ENCODE measurements around the gene C9orf43.
"Not testable (repeated sequence)": the region's sequence is repeated elsewhere in the genome, so short reads cannot be mapped to it uniquely, and the experiment has no call there.

C9orf43 gene

DNA sequence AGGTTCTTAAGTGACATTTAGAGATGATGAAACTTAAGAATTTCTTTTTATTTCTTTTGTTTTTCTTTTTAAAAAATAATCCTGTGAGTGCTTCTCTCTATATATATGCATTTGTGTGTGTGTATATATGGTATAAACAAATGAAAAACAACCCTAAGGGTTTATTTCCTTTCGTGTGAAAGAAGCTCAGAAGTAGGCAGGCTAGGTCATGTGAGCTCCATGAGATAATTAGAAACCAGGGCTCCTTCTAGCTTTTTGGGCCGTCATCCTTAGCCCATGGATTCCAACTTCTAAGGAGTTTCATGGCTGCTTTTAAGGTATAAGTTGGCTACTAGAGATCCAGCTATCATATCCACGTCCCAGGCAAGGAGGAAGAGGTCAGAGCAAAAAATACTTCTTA, 11.2 kb downstream of the C9orf43 start:
- no peak for DNase-seq

DNA sequence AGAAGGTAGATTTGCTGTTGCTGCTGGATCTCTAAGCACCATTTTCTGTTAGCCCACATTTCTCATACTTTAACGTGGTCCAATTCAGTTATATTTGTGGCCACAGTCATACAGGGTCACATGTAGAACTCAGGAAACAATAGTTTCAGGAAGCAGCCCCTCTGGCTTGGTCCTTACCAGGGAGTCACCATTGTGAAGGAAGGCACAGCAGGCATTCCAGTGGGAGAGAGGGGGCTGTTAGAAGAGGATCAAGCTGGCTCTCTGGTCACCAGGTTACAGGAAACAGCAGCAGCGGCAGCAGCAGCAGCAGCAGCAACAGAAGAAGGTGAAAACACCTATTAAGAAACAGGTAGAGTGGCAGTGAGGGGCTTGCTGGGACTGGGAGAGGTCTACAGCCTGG, 14.5 kb downstream of the C9orf43 start:
- DNase-seq = no peak

DNA sequence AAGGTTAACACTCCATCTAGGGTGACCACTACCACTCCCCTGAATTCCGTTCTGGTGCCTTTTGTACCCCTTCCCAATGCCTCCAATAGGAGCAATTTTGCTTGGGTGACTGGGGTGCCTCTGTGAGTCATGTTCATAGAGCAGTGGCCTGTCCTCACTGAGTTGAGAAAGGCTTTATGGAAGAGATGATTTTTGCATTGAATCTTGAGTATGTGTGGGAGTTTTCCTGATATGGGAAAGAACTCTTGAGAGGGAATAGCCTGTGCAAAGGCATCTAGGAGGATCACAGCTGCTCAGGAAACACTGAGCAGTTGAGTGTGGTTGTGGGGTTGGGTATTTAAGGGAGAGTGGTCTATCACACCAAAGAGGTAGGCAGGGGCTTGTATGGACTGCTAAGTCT, 16.2 kb downstream of the C9orf43 start:
- DNase-seq = no peak

DNA sequence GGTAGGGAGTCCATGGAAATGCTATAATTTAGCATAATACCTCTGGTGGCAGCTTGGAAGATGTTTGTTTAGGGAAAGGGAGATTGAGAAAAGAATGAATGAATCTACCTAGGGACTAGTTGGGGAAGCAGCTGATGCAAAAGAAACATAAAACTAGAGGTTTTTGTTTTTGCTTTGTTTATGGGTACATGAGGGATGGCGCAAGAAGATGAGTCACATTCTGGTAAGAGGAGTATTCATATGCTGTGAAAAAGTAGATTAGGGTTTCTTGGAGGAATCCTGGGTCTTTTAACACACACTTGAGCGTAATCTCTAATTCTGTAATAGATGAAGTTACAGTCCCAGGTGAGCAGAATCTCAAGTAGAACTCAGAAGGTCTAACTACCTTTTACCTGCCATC, 17.1 kb downstream of the C9orf43 start:
- no peak for DNase-seq

DNA sequence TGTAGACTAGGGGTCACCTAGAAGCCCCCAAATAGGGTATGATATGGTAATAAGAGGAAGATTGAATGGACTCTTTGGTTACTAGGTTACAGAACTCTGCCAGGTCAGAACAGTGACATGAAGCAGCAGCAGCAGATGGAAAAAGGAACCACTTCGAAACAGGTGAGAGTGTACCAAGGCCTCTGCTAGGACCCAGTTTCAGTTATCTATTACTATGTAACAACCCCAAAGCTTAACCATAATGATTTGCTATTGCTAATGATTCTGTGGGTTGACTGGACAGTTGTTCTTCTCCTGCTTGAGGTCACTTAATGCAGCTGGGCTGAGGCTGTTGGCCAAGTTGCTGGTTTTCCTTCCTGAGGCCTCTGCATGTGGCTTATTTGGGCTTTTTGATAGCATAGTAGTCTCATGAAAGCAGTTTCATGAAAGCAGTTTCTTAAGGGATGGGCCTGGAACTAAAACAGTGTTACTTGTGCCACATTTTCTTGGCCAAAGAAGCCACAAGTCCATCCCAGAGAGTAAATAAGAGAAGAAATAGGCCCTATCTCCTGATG, 17.6 kb downstream of the C9orf43 start:
- no peak for DNase-seq

DNA sequence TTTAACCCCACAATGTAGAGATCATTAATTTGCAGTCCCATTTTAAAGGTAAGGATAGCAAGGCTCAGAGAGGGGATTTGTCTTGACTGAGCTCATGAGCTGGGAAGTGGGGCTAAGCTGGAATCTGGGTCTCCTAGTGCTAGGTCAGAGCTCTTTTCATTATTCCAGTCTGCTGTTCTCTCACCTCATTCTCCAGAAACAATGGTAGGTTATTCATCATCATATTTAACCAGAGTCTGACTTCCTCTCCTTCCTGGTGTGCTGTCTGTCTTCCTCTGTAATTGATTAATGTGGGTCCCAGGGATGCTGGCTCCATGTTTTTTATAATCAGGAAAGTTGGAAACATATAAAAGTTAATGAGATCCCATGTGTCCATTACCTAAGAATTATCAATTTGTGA, 20.6 kb downstream of the C9orf43 start:
- DNase-seq = no peak

DNA sequence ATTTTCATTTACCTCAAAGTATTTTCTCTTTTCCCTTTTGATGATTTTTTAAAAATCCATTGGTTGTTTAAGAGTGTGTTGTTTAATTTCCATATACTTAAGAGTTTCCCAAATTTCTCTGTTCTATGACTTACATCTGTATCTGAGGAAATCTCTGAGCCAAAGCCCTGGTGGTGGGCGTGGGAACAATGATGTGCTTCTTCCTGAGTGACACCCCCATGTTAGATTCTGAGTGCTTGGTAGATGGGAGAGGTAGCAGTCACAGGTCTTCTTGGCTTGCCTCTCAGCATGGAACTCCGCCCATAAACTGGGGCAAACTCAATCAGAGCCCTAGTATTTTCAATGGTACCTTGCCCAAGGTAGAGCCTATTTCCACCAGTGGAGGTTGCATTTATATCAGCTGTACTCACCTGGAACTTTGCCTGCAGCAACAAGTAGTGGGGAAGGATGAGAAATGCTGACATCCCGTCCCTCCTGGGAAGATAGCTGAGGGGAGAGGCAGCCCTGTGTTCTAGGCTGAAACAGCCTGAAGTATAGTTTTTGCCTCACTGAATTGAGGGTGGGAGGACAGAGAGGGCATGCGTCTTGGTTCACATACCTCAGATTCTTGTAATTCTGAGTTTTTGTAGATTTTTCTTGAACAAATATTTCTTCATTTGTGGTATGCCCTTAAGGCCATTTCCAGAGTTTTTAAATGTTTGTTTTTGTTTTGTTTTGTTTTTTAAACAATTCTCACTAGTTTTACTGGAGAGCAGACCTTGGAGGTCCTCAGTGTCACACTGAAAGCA, 26.4 kb downstream of the C9orf43 start:
- no peak for DNase-seq

DNA sequence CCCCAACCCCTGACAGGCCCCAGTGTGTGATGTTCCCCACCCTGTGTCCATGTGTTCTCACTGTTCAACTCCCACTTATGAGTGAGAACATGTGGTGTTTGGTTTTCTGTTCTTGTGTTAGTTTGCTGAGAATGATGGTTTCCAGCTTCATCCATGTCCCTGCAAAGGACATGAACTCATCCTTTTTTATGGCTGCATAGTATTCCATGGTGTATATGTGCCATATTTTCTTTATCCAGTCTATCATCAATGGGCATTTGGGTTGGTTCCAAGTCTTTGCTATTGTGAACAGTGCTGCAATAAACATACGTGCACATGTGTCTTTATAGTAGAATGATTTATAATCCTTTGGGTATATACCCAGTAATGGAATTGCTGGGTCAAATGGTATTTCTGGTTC, 27.2 kb downstream of the C9orf43 start:
- DNase-seq = not testable (repeated sequence)

DNA sequence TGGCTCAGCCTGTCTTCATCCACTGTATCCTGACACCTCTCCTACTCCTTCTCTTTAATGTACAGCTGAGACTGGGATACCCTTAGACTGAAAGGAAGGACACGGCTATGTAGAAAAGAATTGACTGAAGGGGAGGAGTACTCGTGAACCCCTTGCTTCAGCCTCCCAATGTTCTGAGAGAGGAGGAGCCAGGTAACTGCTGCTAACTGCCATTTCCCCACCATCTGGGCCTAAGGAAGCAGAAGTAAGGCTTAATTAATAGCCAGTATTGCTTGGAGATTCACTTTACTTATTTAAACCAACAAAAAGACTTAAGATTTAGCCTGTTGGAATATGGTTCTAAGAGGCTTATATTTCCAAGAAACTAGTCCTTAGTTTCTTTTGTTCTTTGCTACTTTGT, 34.2 kb downstream of the C9orf43 start:
- DNase-seq = no peak

DNA sequence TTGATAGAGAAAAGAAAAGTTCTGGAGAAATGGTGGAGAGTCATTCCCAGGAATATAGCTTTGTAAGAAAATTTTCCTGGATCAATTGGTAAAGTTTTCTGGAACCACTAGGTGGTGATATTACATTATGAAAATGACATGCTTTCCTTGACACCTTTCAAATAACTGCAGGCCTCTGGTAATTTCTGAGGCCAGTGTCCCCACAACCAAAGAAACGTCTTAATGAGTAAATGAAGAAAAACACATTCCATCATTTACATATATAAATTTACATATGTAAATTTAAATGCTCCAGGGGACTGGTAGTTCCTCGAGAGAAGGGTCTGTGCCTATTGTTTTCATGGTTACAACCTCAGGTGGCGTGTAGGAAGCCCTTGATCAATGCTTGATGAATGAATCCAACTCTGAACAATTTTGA, 35.8 kb downstream of the C9orf43 start:
- no peak for DNase-seq

DNA sequence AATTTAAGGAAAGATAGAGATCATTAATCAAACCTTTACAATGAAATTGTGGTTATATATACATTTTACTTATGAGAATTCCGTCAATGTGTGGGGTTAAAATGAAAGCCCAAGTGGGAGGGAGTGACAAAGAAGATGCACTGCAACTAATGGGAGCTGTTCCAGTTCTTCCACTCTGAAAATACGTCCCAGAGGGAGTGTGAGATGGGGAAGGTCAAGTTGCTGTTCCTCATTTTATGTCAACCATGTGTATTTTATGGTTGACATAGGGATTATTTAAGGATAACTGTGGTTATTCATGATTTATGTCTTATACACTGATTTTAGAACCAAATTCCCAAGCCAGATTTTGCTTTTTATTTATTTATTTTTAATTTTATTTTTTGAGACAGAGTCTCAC, 38.8 kb downstream of the C9orf43 start:
- no peak for DNase-seq

DNA sequence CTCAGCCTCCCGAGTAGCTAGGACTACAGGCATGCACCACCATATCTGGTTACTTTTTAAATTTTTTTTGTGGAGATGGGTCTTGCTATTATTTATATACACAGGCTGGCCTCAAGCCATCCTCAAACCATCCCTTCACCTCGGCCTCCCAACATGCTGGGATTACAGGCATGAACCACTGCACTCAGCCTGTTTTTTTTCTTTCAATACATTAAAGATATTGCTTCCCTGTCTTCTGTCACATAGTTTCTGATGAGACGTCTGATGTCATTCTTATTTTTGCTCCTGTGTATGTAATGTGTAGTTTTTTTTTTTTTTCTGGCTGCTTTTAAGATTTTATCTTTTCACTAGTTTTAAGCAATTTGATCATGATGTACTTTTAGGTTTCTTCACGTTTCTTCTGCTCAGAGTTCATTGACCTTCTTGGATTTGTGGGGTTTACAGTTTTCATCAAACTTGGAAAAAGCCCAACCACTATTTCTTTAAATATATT, 41.6 kb downstream of the C9orf43 start:
- DNase-seq = no peak

DNA sequence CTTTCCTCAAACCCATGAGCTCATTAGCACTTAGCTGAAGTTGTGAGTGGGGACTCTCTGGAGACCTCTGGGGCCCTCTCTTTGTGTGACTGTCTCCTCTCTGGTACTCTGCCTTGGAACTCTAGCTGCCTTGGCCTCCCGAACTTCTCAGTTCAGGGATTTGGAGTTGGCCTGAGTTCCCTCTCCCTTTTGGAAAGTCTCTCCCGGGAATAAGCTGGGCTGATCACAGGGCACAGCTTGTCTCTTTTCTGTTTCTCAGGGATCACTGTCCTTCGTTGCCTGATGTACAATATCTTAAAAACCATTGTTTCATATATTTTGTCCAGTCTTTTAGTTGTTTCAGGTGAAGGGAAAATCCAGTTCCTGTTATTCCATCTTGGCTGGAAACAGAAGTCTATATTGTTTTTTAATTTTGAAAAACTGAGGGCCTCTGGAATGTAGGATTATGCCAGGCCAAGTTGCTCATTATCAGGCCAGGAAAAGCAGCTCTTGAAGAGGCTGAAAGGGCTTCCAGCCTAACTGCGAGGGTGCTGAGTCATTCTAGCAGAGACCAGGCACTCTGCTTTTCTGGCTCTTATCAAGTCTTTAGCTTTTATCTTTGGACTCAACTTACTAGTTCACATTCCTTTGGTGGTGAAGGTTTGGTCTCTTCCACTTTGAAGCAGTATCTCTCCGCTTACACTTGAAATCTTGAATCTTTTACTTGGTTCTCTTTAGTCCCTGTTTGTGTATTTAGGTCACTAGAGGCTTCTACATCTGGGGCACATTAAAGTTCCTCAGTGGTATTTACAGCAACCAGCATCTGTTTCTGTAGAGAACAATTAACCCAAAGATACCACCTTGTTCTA, 44.6 kb downstream of the C9orf43 start:
- no peak for DNase-seq

DNA sequence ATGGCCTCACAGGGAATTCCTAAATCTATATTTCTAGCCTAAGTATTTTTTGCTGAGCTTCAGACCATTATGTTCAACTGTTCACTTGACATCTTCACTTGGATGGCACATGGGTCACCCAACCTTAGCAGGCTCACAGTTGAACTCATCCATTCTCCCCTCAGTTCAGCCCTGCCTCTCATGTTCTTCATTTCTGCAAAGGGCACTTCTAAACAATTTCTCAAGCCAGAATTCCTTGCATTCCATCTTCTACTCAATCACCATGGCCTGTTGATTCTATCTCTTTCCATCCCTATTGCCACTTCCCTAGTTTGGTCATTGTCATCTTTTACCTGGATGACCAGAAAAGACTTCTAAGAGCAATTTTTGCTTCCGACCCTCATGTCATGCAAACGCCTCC, 45.7 kb downstream of the C9orf43 start:
- no peak for DNase-seq

DNA sequence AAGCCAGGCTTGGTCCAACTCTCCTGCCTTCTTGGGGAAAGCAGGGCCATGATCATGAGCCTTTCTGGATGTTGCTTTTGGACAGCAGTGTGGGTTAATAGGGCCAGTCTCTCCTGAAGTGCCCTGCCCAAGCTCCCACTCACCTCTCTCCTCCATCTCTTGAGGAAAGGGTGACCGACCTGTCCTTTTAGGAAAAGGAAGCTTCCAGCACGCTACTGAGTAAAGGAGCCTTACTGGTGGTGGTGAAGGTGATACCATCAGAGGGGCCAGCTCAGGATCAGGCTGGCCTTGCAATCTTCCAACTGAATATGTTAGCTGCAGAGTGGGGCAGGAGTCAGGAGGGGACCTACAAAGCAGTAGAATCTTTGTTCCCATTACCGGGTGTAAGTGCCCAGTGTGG, 50.7 kb downstream of the C9orf43 start:
- DNase-seq = no peak

DNA sequence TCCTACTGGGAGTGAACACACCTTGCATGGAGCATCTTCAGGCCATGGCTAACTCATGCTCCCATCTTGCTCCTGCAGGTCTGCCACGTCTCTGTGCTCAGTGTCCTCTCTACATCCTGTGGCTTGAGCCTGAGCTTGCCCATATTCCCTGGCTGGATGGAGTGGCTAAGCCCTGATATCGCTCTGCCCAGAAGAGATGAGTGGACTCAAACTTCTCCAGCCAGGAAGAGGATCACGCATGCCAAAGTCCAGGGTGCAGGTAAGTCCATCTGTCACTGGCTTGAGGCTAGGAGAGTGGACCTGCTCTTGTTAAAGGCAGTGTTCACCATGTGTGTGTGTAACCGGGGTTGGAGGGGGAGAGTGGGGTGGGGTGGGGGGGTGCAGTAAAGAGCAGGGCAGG, 51.4 kb downstream of the C9orf43 start:
- DNase-seq = no peak

DNA sequence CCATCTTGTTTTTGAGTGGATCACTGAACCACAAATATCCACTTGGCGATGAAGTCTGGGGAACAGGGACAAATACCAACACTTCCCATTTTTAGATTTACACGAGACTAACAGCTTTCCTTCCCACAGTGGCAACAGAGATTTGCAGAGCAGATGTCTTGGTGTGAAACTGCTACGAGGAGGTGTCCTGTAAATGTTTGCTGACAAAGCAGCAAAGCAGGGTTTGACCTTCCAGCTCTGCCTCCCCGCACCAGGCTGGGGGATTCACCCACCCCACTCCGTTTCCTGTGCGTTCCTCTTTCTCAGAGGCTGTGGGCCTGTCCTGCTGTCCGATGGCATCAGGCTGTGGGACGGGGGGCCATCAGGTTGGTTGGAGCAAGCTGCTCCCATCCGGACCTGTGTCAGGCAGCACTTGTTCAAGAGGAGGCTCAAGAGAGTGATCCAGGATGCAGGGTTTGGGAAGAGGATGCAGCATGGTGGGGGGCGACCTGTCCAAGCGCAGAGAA, 52.3 kb downstream of the C9orf43 start:
- DNase-seq = no peak

DNA sequence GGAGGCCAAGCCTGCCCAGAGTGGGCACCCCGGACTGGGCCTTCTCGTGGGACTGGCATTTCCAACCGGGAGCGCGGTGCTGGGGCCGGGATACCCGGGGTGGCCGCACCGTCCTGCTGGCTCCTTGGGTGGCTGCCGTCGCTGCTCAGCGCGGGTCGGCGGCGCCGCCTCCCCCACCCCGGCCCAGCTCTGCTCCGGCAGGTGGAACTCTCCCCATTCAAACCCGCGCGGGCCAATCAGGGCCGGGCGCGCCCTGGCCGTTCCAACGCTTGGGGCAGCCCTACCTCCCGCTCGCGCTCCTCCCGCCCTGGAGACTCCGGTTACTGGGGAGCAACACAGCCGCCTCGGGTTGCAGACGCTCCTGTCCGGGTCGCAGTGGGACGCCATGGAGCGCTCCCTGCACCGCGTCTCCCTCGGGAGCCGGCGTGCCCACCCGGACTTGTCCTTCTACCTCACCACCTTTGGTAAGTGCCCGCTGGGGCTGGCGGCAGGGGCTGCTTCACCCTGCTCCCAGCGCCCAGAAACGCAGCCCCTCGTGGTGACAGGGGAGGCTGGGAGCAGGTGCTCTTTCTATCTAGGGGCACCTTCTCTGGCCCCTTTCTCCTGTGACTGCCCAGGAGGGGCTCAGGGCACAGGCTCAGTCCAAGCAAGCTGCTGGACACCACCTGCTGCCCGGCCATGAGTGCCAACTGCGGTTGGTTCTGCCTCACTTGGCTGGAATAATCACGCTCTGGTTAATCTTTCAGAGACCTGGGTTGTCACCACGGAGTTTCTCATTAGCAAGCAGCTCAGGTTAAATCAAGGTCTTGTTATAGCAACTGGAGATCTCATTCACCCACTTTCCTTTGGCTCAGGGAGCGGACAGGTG, 53.1 kb downstream of the C9orf43 start, which contains the start of gene RGS3:
Gene RGS3, plus strand, starts transcription at position 310 of the 868 bp plus-strand sequence. Its CDS starts 76 bp downstream, at position 386.
- no peak for DNase-seq

DNA sequence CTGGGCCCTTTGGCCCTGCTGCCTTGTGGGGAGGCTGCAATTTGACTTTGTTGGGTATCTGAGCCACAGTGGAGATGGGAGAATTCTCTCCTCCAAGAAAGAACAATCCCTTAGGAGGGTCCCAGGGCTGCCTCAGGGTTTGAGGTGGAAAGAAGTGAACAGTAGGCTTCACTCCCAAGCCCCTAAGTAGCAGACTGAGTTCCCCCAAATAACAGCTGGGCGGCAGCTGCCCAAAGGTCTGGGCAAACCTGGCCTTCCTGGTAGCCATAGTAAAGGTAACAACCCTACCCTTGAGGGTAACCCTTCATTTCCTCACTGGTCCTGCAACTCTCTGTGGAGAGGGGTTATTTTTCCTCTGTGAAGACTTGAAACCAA, 53.7 kb downstream of the C9orf43 start:
- no peak for DNase-seq

DNA sequence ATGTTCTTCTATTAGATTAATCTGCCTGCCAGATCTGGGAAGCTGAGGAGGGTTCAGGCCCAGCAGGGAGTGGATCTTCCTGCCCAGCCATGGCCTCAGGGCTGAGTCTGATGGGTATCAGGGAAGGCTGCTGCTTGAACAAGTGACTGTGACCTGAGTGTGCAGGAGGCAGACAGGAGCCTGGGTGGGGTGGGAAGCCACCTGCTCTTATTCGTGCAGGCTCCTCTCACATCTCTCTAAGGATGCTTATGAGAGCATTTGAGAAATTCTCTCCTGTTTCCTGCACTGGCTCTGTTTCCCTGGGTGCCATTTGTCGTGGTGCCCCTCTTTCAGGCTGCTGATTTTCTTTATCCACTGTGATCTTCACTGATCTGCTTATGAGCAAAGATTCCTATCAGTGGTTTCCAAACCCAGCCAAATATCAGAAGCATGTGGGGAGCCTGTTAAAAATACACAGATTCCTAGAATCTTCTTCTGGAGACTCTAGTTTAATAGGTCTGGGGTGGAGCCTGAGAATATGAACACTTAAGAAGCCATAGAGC, 55.1 kb downstream of the C9orf43 start:
- DNase-seq = no peak

DNA sequence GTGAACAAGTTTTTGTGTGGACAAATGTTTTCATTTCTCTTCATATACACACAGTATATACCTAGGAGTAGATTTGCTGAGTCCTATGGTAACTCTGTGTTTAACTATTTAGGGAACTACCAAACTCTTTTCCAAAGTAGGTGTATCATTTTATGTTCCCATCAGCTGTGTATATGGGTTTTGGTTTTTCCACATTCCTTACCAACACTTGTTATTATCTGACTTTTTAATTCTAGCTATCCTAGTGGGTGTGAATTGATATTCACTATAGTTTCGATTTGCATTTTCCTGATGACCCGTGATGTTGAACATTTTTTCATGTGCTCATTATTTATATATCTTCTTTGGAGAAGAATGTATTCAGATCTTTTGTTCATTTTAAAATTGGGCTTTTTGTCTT, 56.6 kb downstream of the C9orf43 start:
- DNase-seq = no peak

All from activated gamma-delta T cell treated with Interleukin-2 at 50 U/mL for 16 hours (primary cell).